NCI-H2196 (cell line): ENCODE results near the gene NUP133.
"Not testable (repeated sequence)": the region's sequence is repeated elsewhere in the genome, so short reads cannot be mapped to it uniquely, and the experiment has no call there.

Experiments
- DNase-seq: peaks from one replicate; lab custom pipeline; 2025; ENCODE audit not compliant: unreplicated experiment; lab: John Stamatoyannopoulos, UW

The NUP133 gene

DNA sequence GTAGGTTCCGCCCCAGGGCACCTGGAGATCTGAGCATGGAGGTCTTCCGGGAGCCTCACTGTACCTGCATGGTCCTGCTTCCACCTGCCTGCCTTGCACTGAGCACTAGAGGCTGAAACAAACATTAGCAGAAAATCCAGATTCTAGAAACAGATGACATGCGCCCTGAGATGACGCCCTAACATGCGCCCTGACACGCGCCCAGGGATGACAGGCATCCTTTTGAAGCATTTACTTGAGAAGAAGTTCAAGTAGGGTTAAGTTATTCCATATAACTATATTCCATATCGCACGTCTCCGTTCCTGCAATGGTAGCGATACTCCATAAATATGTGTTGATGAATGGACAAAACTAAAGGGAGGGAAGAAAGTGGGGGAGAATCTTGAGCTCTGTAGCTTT, 87.9 kb downstream of the NUP133 start:
- no peak for DNase-seq

DNA sequence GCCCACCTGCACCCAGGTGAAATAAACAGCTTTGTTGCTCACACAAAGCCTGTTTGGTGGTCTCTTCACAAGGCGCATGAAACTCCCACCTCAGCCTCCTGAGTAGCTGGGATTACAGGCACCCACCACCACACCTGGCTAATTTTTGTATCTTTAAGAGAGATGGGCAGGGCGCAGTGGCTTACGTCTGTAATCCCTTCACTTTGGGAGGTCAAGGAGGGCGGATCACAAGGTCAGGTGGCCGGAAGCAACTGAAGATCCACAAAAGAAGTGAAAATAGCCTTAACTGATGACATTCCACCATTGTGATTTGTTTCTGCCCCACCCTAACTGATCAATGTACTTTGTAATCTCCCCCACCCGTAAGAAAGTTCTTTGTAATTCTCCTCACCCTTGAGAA, 89.6 kb downstream of the NUP133 start:
- DNase-seq = not testable (repeated sequence)

GRCh38 chr1:229412810-229413209, 95.3 kb downstream of the NUP133 start:
- not testable (repeated sequence) for DNase-seq

- no peak for DNase-seq
Observed at GRCh38 chr1:229412056-229412455, 96.1 kb downstream of the NUP133 start.

GRCh38 chr1:229411434-229412055, 96.6 kb downstream of the NUP133 start:
- no peak for DNase-seq

GRCh38 chr1:229410692-229411433, 97.3 kb downstream of the NUP133 start:
- DNase-seq = peak; percentile 71

GRCh38 chr1:229410370-229410691, 97.8 kb downstream of the NUP133 start:
- DNase-seq = no peak

DNA sequence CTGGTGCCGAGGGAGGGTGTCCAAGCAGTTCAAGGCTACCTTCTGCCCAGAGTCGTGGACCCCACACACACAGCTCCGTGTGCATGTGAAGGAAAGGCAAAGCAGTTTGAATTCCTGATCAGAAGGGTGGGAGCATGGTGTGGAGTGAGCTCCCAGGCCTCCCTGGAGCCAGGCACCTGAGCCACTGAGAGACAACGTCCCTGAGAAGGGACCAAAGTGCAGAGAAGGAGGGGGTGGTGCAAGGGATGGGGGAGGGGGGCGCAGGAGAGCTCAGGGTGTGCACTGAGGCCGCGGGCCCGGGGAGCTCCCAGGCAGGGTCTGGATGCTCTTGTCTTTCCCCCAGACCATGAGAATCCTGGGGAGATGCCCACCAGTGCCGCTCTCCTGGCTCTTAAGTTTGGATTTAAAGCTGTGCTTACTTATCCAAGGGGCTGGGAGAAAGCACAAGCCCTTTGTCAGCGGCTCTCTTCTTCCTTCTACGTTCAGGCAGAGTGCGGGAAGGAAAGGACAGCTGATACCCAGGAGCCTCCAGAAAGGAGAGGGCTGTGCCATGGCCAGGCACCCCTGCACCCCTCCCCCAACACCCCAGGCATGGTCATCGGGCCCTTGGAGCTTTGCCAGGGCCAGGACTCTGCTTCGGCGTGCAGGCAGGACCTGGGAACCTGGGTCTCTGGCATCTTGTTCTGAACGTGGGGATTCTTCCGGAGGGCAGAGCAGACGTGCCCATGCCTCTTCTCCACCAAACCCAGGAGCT, 98.3 kb downstream of the NUP133 start:
- DNase-seq = no peak

- no peak for DNase-seq
Observed at GRCh38 chr1:229408458-229409037, 99.6 kb downstream of the NUP133 start.

DNA sequence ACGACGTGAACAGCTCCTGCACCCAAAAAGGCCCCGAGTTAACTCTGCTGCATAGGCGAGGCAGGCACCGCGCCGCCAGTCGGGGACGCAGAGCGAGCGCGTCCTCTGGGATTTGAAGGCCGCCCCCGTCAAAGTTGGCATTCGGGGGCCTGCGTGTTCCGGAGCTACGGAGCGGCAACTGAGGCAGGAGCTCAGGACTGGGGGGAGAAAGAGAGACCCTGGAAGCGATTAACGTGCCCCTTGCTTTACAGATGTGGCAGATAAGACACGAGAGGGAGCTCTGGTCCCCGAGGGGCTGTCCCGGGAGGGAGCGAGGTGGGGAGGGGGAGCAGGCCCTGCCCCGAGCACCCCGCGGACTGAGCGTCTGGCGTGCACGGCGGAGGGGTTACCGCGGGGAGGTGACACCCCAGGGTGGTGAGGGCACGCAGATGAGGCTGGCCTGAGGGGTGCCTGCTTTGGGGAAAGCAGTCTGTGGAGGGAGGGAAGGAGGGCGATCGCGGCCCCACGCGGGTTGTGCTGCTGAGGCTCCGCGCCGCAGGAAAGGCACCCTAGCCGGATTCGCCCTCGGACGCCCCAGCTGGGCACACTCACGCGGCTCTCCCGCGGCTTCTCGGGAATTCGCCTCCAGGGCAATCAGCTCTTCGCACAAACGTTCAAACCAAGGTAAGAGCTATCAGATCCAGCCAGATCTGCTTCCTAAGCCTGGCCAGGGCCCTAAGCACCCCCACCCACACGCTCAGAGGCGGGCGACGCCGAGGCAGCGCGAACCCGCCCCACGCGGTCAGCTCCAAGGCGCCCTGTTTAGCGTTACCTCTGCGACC, 100.7 kb downstream of the NUP133 start:
- DNase-seq = no peak

GRCh38 chr1:229406798-229407197, 101.3 kb downstream of the NUP133 start:
- DNase-seq = no peak

DNA sequence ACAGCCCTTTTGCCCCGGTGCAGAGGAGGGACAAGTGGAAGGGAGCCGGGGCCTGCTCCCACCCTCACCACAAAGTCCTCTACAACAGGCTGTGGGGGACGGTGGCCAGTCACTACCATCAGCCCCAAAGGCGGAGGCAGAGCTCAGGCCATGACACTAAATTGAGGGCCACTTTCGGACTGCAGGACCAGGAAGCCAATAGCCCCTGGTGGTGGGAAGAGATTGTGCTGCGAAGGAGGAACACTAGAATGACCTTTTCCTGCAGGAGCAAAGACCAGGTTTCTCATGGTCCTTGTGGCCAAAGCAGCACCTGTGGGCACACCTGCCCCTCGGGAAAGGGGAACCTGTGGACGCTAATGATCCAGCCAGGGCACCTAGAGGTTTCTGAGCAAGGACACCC, 104.6 kb downstream of the NUP133 start:
- no peak for DNase-seq

DNA sequence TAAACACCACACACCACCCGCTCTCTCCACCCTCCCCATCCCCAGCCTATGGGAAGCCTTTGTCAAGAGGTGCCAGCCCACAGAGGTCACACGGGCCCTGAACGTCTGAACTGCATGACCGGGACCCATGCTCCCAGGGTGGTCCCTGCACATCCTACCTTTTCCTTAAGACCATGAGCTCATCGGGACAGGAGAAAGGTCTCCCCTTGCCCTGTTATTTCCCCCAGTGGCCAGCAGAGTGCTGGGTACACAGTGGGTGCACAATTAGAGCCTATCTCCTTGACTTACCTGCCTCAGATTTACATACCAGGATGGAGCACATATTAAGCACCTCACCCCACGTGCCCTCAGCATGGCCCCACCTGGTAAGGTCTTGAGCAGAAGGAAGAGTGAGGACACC, 105.1 kb downstream of the NUP133 start:
- no peak for DNase-seq

DNA sequence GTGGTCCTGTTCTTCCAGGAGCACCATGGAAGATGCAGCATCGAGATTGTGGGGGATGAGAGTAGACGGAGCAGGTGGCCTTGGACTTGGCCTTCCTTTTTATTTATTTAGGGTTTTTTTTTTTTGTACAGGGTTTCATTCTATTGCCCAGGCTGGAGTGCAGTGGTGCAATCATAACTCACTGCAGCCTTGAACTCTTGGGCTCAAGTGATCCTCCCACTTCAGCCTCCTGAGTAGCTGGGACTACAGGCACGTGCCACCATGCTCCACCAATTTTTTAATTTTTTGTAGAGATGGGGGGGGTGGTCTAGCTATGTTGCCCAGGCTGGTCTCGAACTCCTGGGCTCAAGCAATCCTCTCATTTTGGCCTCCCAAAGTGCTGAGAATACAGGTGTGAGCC, 105.8 kb downstream of the NUP133 start:
- DNase-seq = not testable (repeated sequence)

DNA sequence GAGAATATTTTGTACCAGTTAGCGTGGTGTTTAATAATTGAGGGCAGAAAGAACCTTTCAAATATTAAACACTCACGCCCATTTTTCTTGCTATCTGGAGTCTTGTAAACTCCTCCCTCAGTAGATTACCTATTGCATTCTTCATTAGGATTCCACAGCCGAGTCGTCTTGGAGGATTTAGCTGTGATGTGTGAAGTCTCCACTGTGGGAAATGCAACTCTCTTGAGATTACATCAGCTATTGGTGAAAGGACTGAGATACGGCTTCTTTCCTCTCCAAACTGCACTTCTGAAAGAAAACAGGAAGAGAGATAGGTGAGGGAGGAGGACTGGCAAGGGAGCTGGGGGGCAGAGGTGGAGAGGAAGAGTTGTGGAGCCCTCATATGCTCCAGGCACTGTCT, 110.4 kb downstream of the NUP133 start:
- no peak for DNase-seq

DNA sequence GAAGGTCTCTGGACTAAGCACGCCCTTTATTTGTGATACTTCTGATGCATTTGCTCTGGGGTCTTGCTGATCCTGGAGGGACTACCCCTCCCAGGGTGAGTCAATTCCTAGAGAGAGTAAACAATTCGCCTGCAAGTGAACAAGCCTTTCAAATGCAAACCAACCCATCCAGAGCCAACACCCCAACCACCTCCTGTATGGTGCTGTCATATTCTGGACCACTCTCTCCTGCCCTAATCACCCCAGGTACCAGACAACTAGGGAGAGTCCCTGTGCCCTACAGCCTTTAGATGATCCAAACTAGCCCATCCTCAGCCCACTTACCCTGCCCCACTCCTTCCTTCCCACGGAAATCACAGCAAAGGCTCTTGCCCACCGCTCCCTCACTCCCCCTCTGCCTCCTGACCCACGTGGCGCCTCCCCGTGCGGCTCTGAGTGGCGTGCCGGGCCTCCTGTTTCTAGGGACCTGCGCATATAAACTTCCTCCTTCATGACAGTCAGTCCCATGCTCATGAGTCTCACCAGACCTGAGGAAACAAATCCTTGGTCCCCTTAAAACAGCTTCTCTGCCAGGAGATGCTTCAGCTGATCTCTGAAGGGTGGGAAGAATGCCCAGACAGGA, 111.4 kb downstream of the NUP133 start:
- no peak for DNase-seq

DNA sequence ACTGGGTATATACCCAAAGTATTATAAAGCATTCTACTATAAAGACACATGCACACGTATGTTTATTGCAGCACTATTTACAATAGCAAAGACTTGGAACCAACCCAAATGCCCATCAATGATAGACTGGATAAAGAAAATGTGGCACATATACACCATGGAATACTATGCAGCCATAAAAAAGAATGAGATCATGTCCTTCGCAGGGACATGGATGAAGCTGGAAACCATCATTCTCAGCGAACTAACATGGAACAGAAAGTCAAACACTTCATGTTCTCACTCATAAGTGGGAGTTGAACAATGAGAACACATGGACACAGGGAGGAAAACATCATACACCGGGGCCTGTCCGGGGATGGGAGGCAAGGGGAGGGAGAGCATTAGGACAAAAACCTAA, 113.6 kb downstream of the NUP133 start:
- DNase-seq = not testable (repeated sequence)

GRCh38 chr1:229392936-229393335, 115.2 kb downstream of the NUP133 start:
- no peak for DNase-seq
